Measurements from ENCODE around the gene TROAP. TPM values are rescaled to one million over a fixed set of nuclear protein-coding genes. Genes with fewer than 3 reads are reported as not detected.
A peak's percentile ranks its signal among the peaks of the same experiment; 100 is the strongest.

The TROAP gene
- total RNA-seq, 1 experiment from 2014 or later = 75.3 TPM

GRCh38 chr12:49366652-49367380, 43.8 kb downstream of the TROAP start:
- no peak overlapping the region for H3K56ac ChIP-seq (ENCODE audit: insufficient read length, low read depth, low read length)
- H3K4ac ChIP-seq (ENCODE audit: low read depth, low read length) = no peak overlapping the region
- H3K9me3 Mint-ChIP-seq = no peaks in the 10 kb centered on the region
- DNase-seq = peak; percentile 91
- no peak overlapping the region for H4K8ac ChIP-seq (replicated peaks; ENCODE audit: insufficient read length, low read depth, low read length)
- H4K91ac ChIP-seq (ENCODE audit: insufficient read length, low read depth, low read length) = no peak overlapping the region
- no peak overlapping the region for H2BK5ac ChIP-seq (ENCODE audit: insufficient read length, low read length)
- H3K14ac ChIP-seq (ENCODE audit: insufficient read depth, low read length) = peak overlapping the region; percentile 72
- peak overlapping the region; percentile 77 for H3K9ac ChIP-seq (ENCODE audit: extremely low read depth, insufficient read length, low read length)
- H2BK12ac ChIP-seq (ENCODE audit: insufficient read length, low read depth, low read length) = no peak overlapping the region
- H3K79me1 ChIP-seq (ENCODE audit: insufficient read depth, low read depth, low read length, poor library complexity, severe bottlenecking) = peaks cover 2% of the 10 kb centered on the region
- H3T11ph ChIP-seq (ENCODE audit: low read length) = no peak overlapping the region
- peak overlapping the region; percentile 92 for H3K4me2 ChIP-seq (ENCODE audit: insufficient read depth, insufficient read length, low read length)
- WGBS (ENCODE audit: extremely low coverage, insufficient read length, low lambda C conversion rate) = no CpG with 5 or more reads among the region's 97 CpGs
- H2BK120ac ChIP-seq (ENCODE audit: low read depth, low read length, poor library complexity, severe bottlenecking) = no peak overlapping the region
- no peak overlapping the region for H2BK20ac ChIP-seq (ENCODE audit: low read depth, low read length, poor library complexity, severe bottlenecking)
- H3K27me3 Mint-ChIP-seq (ENCODE audit: low read depth) = peaks cover 15% of the 10 kb centered on the region
- H2AK5ac ChIP-seq (ENCODE audit: insufficient read length, low read length) = no peak overlapping the region
- no peaks in the 10 kb centered on the region; the same call in 1 of the 2 replicates for H3K4me1 ChIP-seq (ENCODE audit: insufficient read depth, low read length)
- peak overlapping the region; percentile 98 to 99 (median 99) for H3K27ac Mint-ChIP-seq
- H2AFZ ChIP-seq (ENCODE audit: low read length) = no peak overlapping the region
- TF ChIP-seq, protein P1, sequence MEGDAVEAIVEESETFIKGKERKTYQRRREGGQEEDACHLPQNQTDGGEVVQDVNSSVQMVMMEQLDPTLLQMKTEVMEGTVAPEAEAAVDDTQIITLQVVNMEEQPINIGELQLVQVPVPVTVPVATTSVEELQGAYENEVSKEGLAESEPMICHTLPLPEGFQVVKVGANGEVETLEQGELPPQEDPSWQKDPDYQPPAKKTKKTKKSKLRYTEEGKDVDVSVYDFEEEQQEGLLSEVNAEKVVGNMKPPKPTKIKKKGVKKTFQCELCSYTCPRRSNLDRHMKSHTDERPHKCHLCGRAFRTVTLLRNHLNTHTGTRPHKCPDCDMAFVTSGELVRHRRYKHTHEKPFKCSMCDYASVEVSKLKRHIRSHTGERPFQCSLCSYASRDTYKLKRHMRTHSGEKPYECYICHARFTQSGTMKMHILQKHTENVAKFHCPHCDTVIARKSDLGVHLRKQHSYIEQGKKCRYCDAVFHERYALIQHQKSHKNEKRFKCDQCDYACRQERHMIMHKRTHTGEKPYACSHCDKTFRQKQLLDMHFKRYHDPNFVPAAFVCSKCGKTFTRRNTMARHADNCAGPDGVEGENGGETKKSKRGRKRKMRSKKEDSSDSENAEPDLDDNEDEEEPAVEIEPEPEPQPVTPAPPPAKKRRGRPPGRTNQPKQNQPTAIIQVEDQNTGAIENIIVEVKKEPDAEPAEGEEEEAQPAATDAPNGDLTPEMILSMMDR (conservative IDR thresholded peaks at IDR 0.05) = peak; percentile 42; the same call in 2 of the 3 replicates
- H2BK15ac ChIP-seq (ENCODE audit: low read depth, low read length) = no peak overlapping the region
- no peaks in the 10 kb centered on the region for H3K9me3 ChIP-seq (ENCODE audit: control insufficient read depth, low read depth, low read length)
- H4K5ac ChIP-seq (ENCODE audit: insufficient read length, low read depth, low read length) = no peak overlapping the region
- H3K36me3 Mint-ChIP-seq (ENCODE audit: insufficient read depth in 1 of 3, low read depth in 3 of 3) = peaks cover 0 to 6% (median 3%) of the 10 kb centered on the region in 3 experiments; a peak in 3 of 7 replicates
- no peaks in the 10 kb centered on the region for H4K20me1 ChIP-seq (ENCODE audit: control insufficient read depth, insufficient read depth, insufficient read length)
- H3K18ac ChIP-seq (ENCODE audit: insufficient read length, low read depth, low read length) = peak overlapping the region; percentile 32
- H3K4me3 Mint-ChIP-seq = peak overlapping the region; percentile 87 to 95
- peaks cover 18 to 28% of the 10 kb centered on the region in 2 experiments for H3K4me1 Mint-ChIP-seq
- no peak overlapping the region for H3K23ac ChIP-seq (ENCODE audit: insufficient read length, low read depth, low read length)
- peaks cover 7% of the 10 kb centered on the region; the same call in 1 of the 2 replicates for H3K79me2 ChIP-seq (ENCODE audit: insufficient read depth, low read length)
- 0 out of 2 replicates have a peak, but pooled peaks cover 2% of the 10 kb centered on the region for H3K27me3 ChIP-seq (ENCODE audit: insufficient read depth, low read length)
- peaks cover 4% of the 10 kb centered on the region for H3K23me2 ChIP-seq (ENCODE audit: insufficient read length, low read depth, low read length, poor library complexity, severe bottlenecking)
- H3K27ac ChIP-seq (ENCODE audit: insufficient read length, low read depth, low read length) = no peak overlapping the region

All from H9 (cell line).